Neuron (in vitro differentiated cells): ENCODE measurements around the gene RBP7.
A peak's percentile ranks its signal among the peaks of the same experiment; 100 is the strongest.
"Not testable (repeated sequence)": the region's sequence is repeated elsewhere in the genome, so short reads cannot be mapped to it uniquely, and the experiment has no call there.

Experiments used
- H2AFZ ChIP-seq: one replicate; pipeline ENCODE4 v1.6.1; 2013; ENCODE audit warnings: low read depth, mild to moderate bottlenecking, inconsistent platforms, low read length, moderate library complexity
- H3K27me3 ChIP-seq: one replicate; pipeline ENCODE4 v1.6.1; 2013; ENCODE audit warnings: low read length; ENCODE audit not compliant: insufficient read depth
- H3K36me3 ChIP-seq: one replicate; pipeline ENCODE4 v1.6.1; 2013; ENCODE audit warnings: low read length; ENCODE audit not compliant: insufficient read depth
- H3K4me1 ChIP-seq: one replicate; pipeline ENCODE4 v1.6.1; 2013; ENCODE audit warnings: low read length; ENCODE audit not compliant: insufficient read depth
- H3K4me3 ChIP-seq: 2 replicates; pipeline ENCODE4 v1.5.1; 2013; ENCODE audit warnings: mild to moderate bottlenecking, low read length, moderate library complexity
- H3K9me3 ChIP-seq: one replicate; pipeline ENCODE4 v1.6.1; 2013; ENCODE audit warnings: low read length

The RBP7 gene

GRCh38 chr1:9996624-9997582 is at the start of gene RBP7:
Gene RBP7, plus strand, starts transcription at chr1:9997228. Its CDS starts 31 bp downstream, at chr1:9997259.
- no peaks in the 10 kb centered on the region for H3K36me3 ChIP-seq
- peak within 1 kb of the TSS; percentile 46 for H2AFZ ChIP-seq
- peaks cover 5% of the 10 kb centered on the region for H3K9me3 ChIP-seq
- no peaks in the 10 kb centered on the region for H3K4me1 ChIP-seq
- peak within 1 kb of the TSS; percentile 8 for H3K4me3 ChIP-seq
- peaks cover 28% of the 10 kb centered on the region for H3K27me3 ChIP-seq

DNA sequence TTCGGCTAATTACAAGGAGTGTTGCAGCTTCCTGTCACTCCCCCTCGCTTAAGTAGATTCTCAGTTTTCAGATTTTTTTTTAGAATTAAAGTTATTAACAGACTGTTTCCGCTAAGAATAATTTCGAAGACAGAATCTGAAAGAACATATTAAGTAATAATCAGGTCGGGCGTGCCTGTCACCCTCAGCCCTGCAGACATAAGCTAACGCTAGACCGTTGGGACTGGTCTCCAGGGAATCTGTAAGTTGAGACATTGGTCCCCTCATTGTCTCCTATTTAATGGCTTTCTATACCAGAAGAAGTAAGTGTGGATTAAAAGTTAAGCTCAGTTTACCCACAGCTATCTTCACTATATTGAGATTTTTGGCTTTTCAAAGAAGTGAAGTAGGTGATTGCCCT is 39.3 kb upstream of the RBP7 start:
- Histone ChIP-seq H3K4me1 (no peaks in the 10 kb centered on the region), H3K4me3 (no peak overlapping the region), H3K27me3 (no peaks in the 10 kb centered on the region), H2AFZ (no peak overlapping the region), H3K36me3 (no peaks in the 10 kb centered on the region), H3K9me3 (no peaks in the 10 kb centered on the region)

- Histone ChIP-seq H2AFZ (no peak overlapping the region), H3K4me1 (no peaks in the 10 kb centered on the region), H3K9me3 (no peaks in the 10 kb centered on the region), H3K27me3 (no peaks in the 10 kb centered on the region), H3K4me3 (no peak overlapping the region), H3K36me3 (no peaks in the 10 kb centered on the region)
Observed at GRCh38 chr1:9960011-9960410, 37.0 kb upstream of the RBP7 start.

DNA sequence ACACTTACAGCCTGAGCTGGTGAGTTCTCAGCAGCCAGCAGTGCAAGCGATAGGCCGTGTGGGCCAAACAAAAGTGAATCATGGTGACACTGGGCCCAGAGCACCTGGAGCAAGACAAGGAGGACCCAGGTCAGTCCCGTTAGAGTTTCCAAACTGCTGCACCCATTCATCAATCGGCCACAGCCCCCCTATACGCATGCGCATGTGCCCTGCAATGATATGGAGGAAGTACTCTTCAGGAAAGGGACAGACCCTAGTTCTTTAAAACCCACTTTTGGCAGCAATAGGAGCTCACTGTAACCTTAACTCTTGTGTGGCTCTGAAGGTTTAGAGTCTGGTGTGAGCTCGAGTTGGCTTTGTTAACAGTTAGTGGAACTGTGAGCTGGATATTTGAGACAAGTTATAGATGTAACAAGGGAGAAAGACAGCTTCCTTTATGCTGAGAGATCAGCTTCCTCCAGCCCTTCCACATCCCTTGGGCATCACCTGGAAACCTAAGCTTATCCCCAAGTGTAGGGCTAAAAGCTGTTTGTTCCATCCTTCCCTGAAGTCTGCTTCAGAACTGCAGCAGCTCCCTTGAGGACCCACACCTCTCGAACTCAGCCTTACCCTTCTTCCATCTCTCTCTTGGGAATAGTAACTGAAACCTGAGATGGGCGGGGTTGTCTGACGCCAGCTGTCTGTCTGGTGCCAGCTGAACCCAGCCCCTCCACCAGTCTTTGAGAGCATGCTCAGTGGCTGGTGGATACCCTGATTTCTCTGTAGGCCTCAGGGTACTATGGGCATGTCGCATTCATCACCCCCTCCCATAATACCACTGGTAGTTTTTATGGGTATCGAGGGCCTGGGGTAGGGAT is 36.1 kb upstream of the RBP7 start:
- Histone ChIP-seq H3K27me3 (no peaks in the 10 kb centered on the region), H3K4me3 (no peak overlapping the region), H2AFZ (no peak overlapping the region), H3K9me3 (no peaks in the 10 kb centered on the region), H3K36me3 (no peaks in the 10 kb centered on the region), H3K4me1 (no peaks in the 10 kb centered on the region)

GRCh38 chr1:9984253-9984652 is 12.8 kb upstream of the RBP7 start:
- Histone ChIP-seq H2AFZ (no peak overlapping the region), H3K9me3 (no peaks in the 10 kb centered on the region), H3K27me3 (no peaks in the 10 kb centered on the region), H3K36me3 (peaks cover 9% of the 10 kb centered on the region), H3K4me1 (peaks cover 3% of the 10 kb centered on the region), H3K4me3 (no peak overlapping the region)

GRCh38 chr1:9985001-9985400 is 12.0 kb upstream of the RBP7 start:
- Histone ChIP-seq H3K4me3 (no peak overlapping the region), H3K9me3 (no peaks in the 10 kb centered on the region), H3K4me1 (peaks cover 3% of the 10 kb centered on the region), H2AFZ (no peak overlapping the region), H3K27me3 (no peaks in the 10 kb centered on the region), H3K36me3 (peaks cover 9% of the 10 kb centered on the region)

DNA sequence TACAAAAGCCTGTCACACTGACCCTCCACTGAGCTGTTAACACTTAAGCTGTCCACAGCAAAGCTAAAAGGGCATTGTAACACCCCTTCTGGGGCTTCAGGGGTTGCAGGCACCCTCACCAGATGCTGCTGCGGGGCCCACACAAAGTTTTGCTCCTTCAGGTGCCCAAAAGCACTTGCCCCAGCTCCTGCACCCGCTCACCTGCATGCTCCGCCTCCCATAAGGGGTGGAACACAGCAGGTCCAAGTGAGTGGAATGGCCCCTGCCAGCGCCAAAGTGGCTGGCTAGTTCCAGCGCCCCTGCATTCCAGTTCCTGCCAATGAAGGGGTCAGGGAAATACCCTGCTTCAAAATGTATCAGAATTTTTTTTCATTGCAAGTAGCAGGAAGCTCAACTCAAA is 7.3 kb upstream of the RBP7 start:
- Histone ChIP-seq H2AFZ (no peak overlapping the region), H3K36me3 (no peaks in the 10 kb centered on the region), H3K27me3 (peaks cover 3% of the 10 kb centered on the region)

GRCh38 chr1:9990944-9991343 is 6.1 kb upstream of the RBP7 start:
- Histone ChIP-seq H3K4me1 (no peaks in the 10 kb centered on the region), H3K36me3 (no peaks in the 10 kb centered on the region), H3K9me3 (no peaks in the 10 kb centered on the region), H2AFZ (no peak overlapping the region), H3K27me3 (peaks cover 5% of the 10 kb centered on the region), H3K4me3 (no peak overlapping the region)

More for the DNA sequence above, 7.3 kb upstream of the RBP7 start:
- H3K9me3 ChIP-seq, result no peaks in the 10 kb centered on the region
- no peaks in the 10 kb centered on the region for H3K4me1 ChIP-seq
- H3K4me3 ChIP-seq, result no peak overlapping the region

DNA sequence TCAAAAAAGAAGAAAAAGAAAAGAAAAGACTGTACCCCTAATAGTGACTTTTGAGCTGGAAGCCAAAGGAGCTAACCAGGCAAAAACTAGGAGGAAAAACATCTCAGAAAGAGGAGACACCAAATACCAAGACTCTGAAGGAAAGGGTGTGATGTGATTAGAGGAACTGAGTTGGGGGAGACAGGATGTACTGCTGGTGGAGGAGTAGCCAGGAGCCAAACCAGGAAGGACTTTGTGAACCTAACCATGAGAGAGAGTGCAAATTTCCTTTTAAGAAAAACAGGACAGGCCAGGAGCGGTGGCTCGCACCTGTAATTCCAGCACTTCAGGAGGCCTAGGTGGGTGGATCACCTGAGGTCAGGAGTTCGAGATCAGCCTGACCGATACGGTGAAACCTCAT is 4.1 kb upstream of the RBP7 start:
- no peaks in the 10 kb centered on the region for H3K4me1 ChIP-seq
- H3K36me3 ChIP-seq, result no peaks in the 10 kb centered on the region
- no peak overlapping the region for H3K4me3 ChIP-seq
- peaks cover 18% of the 10 kb centered on the region for H3K27me3 ChIP-seq
- H2AFZ ChIP-seq, result no peak overlapping the region
- peaks cover under 1% of the 10 kb centered on the region for H3K9me3 ChIP-seq

DNA sequence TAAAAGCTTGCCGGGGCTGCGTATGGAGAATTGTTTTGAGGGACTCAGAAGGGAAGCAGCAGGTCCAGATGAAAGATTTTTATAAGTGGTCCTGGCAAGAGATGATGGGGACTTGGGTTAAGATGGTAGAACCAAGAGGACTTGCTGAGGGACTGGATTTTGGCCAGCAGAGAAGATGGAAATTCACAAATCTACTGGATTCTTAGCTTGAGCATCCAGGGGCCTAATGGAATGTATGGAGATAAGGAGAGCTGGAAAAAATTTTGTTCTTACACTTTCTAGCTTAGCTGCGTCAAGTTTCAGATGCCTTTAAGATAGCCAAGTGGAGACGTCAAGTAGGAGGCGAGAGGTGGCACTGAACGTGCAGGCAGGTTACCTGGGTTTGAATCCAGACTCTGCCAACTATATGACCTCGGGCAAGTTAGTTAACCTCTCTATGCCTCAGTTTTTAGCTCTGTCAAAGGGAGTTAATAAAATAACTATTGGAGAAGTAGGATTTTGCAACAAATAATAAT is 3.4 kb upstream of the RBP7 start:
- Histone ChIP-seq H3K36me3 (no peaks in the 10 kb centered on the region), H3K9me3 (peaks cover 3% of the 10 kb centered on the region), H2AFZ (no peak overlapping the region), H3K27me3 (peaks cover 24% of the 10 kb centered on the region), H3K4me3 (no peak overlapping the region), H3K4me1 (no peaks in the 10 kb centered on the region)

- no peaks in the 10 kb centered on the region for H3K4me1 ChIP-seq
- H3K36me3 ChIP-seq, result no peaks in the 10 kb centered on the region
- no peak overlapping the region for H2AFZ ChIP-seq
- peaks cover 23% of the 10 kb centered on the region for H3K27me3 ChIP-seq
- no peak overlapping the region for H3K4me3 ChIP-seq
- peaks cover 5% of the 10 kb centered on the region for H3K9me3 ChIP-seq
Observed at GRCh38 chr1:10001016-10001665, 4.1 kb downstream of the RBP7 start.

DNA sequence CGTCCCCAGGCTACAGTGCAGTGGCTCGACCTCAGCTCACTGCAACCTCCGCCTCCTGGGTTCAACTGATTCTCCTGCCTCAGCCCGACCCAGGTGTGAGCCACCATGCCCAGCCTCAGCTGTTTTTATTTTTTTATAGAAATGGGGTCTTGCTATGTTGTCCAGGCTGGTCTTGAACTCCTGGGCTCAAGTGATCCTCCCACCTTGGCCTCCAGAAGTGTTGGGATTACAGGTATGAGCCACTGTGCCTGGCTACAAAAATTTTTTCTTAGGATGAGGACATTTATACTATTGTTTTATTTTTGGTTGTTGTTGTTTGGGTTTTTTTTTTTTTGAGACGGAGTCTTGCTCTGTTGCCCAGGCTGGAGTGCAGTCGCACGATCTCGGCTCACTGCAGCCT is 8.2 kb downstream of the RBP7 start:
- not testable (repeated sequence) for H3K4me1 ChIP-seq, H3K9me3 ChIP-seq, H2AFZ ChIP-seq, H3K4me3 ChIP-seq, H3K27me3 ChIP-seq, H3K36me3 ChIP-seq
